Stimulated activated CD4-positive, alpha-beta T cell treated with anti-CD3 and anti-CD28 coated beads, Interleukin-2, amount 100 ng/mL, for 4 hours (primary cell): Measurements from ENCODE around the gene MRLN.
A peak's percentile ranks its signal among the peaks of the same experiment; 100 is the strongest.
"Not testable (repeated sequence)": the region's sequence is repeated elsewhere in the genome, so short reads cannot be mapped to it uniquely, and the experiment has no call there.

Experiments
- DNase-seq: peaks from one replicate; pipeline ENCODE4 v3.0.0-alpha.2; 2020; ENCODE audit warnings: low read depth

The MRLN gene

GRCh38 chr10:59745163-59745650 lies 8.0 kb downstream of the MRLN start:
- DNase-seq: no peak

DNA sequence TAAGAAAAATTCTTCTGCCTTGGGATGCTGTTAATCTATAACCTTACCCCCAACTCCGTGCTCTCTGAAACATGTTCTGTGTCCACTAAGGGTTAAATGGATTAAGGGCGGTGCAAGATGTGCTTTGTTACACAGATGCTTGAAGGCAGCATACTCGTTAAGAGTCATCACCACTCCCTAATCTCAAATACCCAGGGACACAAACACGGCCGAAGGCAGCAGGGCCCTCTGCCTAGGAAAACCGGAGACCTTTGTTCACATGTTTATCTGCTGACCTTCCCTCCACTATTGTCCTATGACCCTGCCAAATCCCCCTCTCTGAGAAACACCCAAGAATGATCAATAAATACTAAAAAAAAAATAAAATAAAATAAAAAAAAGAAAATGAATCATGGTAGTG lies 8.5 kb downstream of the MRLN start:
- not testable (repeated sequence) for DNase-seq

DNA sequence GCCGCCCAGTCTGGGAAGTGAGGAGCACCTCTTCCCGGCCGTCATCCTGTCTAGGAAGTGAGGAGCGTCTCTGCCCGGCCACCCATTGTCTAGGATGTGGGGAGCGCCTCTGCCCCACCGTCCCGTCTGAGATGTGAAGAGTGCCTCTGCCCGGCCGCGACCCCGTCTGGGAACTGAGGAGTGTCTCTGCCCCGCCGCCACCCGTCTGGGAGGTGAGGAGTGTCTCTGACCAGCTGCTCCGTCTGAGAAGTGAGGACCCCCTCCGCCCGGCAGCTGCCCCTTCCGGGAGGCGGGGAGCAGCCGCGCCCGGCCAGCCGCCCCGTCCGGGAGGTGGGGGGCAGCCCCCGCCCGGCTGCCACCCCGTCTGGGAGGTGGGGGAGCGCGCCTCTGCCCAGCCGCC lies 9.1 kb downstream of the MRLN start:
- DNase-seq: not testable (repeated sequence)

- DNase-seq: no peak
Measured at GRCh38 chr10:59741583-59741982, 11.7 kb downstream of the MRLN start.

GRCh38 chr10:59741048-59741447 lies 12.2 kb downstream of the MRLN start:
- no peak for DNase-seq

DNA sequence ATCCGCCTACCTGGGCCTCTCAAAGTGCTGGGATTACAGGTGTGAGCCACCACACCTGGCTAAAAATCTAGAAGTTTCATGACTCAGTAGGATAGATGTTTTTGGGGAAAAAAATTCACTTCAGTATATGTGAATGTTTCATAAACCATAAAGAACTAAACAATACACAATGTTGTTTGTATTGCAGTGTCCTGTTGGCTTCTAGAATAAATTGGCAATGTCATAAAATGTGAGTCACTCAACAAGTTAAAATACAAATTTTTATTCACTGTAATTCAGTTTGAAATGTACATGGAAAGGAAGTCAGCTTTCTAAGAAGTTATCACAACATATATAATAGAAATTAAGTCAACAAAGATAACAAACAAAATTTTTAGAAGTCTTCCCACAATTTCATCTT lies 16.5 kb downstream of the MRLN start:
- DNase-seq: no peak

DNA sequence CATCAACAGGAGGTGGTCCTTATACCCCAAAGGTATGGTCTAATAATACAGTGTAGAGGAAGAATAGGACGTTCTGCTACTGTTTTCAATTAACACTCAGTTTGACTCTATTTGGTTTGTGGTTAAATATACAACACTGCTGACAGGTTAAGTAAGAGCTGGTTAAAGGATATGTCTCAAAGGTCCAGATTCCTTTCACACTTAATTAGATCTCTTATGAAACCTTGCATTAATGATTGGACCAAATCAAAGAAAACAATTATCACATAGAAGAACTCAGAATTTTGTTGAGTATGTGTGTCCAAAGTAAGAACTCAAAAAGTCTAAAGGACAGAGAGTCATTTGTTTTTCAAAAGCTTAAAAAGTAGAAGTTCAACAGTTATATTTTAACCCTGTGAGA lies 18.0 kb downstream of the MRLN start:
- no peak for DNase-seq

DNA sequence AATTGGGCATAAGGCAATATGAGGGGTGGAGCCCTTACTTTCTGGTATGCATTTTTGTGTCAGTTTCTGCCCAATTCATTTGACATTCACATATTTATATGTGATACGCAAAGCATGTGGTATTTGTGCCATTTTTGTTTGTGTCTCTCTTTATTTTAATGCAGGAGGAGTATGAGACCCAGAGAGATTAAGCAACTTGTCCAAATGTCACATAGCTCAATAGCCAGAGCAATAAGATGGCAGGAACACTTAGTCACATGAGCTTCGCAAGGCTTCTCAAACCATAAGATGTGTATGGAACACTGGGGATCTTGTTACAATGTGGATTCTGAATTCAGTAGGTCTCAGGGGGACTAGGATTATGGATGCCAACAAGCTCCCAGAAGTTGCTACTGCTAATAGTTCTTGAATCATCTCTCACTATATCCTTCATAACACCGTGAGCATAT lies 19.2 kb downstream of the MRLN start:
- no peak for DNase-seq

DNA sequence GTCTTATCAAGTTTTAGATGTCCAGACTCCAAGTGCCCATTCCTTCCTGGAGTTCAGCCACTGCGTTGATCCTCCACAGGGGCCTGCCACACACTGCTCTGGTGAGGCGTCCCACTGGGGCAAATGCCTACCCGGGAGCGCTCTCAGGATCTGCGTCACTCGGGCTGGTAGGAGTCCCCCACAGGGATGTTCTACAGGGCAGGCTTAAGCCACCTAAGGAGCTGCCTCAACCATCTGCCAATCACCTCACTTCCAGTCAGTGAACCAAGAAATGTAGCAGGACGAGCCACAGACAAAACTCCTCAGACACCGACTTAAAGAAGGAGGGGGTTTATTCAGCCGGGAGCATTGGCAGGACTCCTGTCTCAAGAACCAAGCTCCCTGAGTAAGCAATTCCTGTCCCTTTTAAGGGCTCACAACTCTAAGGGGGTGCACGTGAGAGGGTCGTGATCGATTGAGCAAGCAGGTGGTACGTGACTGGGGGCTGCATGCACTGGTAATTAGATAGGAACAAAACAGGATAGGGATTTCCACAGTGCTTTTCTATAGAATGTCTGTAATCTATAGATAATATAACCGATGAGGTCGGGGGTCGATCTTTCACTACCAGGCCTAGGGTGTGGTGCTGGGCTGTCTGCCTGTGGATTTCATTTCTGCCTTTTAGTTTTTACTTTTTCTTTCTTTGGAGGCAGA lies 19.8 kb downstream of the MRLN start:
- DNase-seq: not testable (repeated sequence)

DNA sequence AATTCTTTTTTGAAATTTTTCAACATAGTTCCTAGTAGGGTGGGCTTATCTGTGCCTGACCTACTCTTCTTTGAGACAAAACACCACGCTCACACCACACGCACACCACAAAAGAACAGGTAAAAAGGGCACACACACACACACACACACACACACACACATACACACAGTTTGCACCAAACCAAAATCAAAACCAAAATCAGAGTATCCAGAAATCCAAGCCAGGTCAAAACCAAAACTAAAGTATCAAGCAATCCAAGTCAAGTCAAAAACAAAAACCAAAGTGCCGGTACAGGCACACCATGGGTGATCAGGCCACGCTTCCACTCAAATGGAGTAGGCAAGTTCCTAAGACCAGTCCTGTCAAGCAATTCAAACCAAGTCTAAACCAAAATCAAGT lies 20.4 kb downstream of the MRLN start:
- not testable (repeated sequence) for DNase-seq

GRCh38 chr10:59729167-59729566 lies 24.1 kb downstream of the MRLN start:
- DNase-seq: not testable (repeated sequence)

DNA sequence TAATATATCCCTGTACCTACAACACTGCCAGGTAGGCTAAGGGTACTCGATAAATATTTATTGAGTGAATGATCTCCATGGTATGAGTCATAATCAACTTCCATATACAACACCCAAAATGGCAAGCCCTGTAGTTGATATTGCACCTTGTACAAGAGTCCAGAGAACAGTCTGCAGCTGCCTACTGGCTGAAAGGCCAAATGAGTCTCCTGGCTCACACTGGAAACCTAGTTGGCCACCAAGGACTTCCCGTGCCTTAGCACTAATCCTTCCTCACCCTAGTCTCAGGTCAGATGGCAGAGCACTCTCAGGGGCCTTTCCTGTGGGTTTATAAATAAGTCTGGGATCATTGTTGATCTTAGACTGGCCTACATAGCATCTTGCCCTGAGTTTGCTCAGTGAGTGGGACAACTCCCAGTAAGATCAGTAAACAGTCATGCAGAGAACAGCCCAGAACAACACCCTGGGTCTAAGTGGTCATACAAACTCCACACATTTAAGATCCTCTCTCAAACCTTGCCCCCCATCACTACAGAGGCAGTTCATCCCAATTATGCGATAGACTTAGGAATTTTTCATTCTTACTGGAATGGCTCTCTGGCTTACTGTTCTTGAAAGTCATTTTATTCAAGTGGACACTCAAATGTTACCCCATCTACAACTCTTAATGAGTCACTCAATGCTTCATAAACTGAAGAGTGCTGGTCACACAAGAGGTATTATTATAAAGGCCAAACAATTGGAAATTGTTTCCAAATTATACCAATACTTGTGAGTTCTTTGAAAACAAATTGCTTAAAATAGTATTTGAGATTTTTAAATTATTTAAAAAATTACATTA lies 28.9 kb downstream of the MRLN start:
- DNase-seq: no peak

DNA sequence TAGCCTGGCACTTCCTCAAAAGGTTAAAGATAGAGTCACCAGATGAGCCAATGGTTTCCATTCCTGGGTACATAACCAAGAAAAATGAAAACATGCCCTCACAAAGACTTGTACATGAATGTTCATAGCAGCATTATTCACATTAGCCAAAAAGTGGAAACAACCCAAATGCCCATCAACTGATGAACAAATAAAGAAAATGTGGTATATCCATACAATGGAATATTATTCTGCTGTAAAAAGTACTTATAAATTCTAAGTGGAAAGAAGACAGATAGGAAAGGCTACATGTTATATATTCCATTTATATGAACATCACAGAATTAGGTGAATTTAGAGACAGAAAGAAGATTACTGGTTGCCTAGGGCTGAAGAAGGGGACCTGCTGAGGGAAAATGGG lies 32.9 kb downstream of the MRLN start:
- DNase-seq: no peak

GRCh38 chr10:59719374-59719773 lies 33.9 kb downstream of the MRLN start:
- DNase-seq: no peak

DNA sequence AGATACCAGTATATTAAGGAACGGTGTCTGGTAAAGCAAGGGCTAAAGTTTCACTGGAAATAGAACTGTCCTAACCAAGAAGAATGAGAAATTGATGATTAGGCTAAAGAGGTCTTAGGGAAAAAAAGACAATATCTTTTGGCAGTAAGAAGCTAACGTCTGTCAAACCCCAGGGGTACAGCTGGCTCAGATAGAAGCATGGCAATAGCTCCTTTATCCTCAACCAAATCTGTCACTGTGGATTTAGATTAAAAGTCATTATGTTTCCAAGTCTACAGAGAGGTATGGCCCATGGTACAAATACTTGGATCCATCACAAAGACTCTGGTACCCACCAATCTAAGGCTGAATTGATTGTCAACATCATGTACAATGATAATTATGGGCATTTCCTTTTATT lies 35.0 kb downstream of the MRLN start:
- DNase-seq: no peak

DNA sequence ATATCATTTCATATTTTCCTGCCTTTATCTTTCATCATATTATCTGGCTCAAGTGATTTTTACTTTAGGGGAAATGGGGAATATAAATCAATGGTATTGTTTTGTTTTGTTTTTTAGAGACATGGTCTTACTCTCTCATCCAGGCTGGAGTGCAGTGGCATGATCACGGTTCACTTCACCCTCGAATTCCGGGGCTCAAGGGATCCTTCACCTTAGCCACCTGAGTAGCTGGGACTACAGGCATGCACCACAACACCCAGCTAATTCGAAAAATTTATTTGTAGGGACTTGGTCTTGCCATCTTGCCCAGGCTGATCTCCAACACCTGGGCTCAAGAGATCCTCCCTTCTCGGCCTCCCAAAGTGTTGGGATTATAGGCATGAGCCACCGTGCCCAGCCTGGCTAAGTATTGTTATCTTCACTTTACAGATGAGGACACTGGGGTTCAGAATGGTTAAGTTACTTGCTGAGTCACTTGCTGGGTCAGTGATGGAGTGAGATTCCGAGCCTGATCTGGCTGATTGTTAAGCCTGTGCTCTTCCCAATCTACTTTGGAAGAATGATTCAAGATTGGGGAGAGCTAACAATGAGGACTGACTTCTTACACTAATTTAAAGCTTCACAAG lies 39.9 kb downstream of the MRLN start:
- no peak for DNase-seq

GRCh38 chr10:59711871-59712494 lies 41.3 kb downstream of the MRLN start:
- DNase-seq: no peak

DNA sequence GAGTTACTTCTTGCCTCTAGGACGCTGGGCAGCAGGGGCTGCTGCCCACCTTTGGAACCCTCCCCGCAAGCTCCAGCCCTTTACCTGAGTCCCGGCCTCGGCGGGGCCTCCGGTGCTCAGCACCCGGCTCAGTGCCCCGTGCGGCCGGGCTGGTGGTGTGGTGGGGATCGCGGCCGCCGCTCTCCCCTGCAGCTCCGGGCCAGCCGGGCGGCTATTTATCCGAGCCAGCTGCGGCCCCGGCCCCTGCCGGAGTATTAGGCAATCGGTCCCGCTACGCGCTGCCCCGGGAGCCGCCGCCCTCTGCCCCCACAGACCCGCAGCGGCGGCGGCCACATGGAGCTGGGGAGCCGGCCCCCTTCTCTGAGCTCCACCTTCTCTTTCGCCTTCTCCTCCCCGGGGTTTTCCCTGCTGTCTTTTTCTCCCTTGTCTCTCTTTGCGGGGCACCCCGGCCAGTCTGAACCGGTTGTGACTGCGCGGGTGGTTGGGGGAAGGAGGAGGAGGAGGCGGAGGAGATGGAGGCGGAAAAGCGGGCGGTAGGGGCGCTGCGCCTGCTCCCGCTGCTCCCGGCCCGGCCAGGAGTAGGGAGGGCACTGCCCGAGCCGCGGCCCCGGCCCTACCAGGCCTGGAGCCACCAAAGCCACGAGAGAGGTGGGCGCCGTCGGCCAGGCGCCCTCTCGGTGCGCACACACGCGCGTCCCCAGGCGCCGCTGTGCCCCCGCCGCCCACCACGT lies 43.7 kb downstream of the MRLN start, which contains the start of gene SLC16A9:
SLC16A9 (minus strand) TSS at position 456 of the 731 bp plus-strand sequence. CDS start 25,559 bp downstream, outside the sequence.
- peak; percentile 13 for DNase-seq

DNA sequence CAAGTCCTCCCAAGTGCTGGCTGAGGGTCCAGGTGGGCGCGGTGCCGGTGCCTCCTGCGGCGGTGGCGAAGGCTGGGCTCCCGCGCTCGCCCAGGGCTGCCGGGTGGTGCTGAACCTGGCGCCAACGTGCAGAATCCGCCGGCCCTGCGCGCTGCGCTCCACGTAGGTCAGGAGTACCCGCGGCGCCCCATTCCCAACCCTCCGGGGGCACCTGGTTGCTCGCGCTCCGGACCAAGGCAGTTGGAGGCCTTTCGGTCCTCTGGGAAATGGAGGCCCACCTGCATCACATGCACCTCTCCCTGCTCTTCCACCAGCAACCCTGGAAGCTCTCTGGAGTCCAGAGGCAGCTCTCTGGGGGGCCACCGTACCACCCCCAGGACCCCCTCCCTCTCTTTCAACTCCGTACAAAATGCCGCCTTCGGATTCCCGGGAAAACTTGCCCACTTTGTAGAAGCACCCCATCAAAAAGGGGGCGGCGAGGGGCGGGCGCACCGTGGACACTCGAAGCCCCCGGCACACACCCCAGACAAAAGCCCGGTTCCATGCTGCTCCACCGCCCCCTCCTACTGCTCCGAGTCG lies 44.4 kb downstream of the MRLN start:
- no peak for DNase-seq

DNA sequence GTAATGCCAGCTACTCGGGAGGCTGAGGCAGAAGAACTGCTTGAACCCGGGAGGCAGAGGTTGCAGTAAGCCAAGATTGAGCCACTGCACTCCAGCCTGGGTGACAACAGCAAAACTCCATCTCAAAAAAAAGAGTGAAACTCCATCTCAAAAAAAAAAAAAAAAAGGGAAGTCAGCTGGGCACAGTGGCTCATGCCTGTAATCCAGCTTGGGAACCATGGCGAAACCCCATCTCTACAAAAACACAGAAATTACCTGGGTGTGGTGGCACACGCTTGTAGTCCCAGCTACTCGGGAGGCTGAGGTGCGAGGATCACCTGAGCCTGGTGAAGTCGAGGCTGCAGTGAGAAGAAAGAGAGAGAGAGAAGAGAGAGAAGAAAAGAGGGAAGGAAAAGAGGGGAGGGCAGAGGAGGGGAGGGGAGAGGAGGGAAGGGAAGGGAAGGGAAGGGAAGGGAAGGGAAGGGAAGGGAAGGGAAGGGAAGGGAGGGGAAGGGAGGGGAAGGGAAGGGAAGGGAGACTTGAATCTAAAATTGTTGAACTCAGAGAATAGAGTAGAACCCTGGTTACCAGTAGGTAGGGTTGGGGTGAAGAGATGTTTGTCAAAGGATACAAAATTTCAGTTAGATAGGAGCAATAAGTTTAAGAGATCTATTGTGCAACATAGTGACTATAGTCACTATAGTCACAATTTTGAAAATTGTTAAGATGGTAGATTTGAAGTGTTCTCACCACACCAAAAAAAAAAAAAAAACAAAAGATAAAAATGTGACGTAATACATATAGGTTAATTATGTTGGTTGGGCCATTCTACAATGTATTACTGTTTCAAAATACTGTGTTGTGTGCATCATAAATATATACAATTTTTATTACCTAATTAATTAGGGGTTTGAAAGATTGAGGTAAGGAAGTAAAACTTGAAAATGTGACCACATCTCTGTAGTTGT lies 46.1 kb downstream of the MRLN start:
- no peak for DNase-seq
